ENCODE results near the gene SORCS1.

GRCh38 chr10:106557951-106558733 lies 606.4 kb downstream of the SORCS1 start:
- TF ChIP-seq POLR2A (IDR thresholded peaks at IDR 0.05) (no peak), CTCF (IDR thresholded peaks at IDR 0.05) (no peak)
